Sigmoid colon (tissue), 4 donors: ENCODE data around the gene SNX24.

ENCODE experiments used
- CTCF ChIP-seq, 4 experiments: fragments of 450-650 bp in 3 of 4; fragments of 200-600 bp in 1 of 4; IDR thresholded peaks; one replicate each; pipeline ENCODE4 v1.5.1; 2016 to 2019; ENCODE audit warnings: antibody characterized with exemption in 4 of 4, mild to moderate bottlenecking in 3 of 4, moderate library complexity in 2 of 4
- EP300 ChIP-seq, 4 donors: sonication (generic); formaldehyde crosslinking; IDR thresholded peaks; one replicate each; pipeline ENCODE4 v1.6.1; 2017; ENCODE audit warnings: antibody characterized with exemption in 4 of 4
- POLR2A ChIP-seq, 2 donors: fragments of 450-650 bp; IDR thresholded peaks; one replicate each; pipeline ENCODE4 v1.6.1; 2016; ENCODE audit warnings: antibody characterized with exemption in 2 of 2, mild to moderate bottlenecking in 2 of 2, moderate library complexity in 2 of 2
- POLR2AphosphoS5 ChIP-seq, 4 donors: sonication (generic); formaldehyde crosslinking; IDR thresholded peaks; one replicate each; pipeline ENCODE4 v1.6.1; 2017; ENCODE audit warnings: antibody characterized with exemption in 4 of 4

DNA sequence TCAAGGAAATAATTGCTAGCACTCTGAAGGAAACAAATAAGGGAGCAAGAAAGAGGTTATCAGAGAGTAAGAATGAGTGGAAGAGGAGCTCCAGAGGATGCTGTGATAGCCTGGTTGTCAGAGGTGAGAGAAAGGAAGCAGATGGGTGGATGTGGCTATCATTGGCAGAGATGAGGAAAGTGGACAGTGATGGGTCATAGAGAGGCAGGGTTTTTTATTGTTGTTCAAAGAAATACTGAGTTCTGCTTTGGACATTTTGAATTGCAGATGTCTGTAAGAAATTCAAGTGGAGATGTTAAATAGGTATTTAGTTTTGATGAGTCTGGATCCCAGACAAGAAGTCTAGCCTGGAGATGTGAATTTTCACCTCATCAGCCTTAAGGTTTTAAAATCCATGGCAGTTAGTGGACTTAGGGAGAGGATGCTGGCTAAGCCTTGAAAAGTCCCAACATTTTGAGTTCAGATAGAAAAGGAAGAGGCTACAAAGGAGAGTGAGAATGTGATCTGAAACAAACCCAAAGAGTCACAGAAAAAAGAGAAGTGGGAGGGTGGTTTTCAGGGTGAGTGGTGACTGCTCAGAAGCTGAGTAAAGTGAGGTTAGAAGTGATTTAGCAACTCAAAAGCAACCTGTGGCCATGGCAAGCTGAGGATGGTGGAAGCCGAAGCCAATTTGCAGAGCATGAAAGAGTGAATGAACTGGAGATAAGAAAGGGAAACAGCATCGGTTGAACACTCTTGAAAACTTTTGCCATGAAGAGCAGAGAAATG lies 140.7 kb downstream of the SNX24 start:
- TF ChIP-seq CTCF (IDR thresholded peaks at IDR 0.05) = no peak
- no peak for TF ChIP-seq EP300 (IDR thresholded peaks at IDR 0.05)
- no peak for TF ChIP-seq POLR2AphosphoS5 (IDR thresholded peaks at IDR 0.05)
- no peak for TF ChIP-seq POLR2A (IDR thresholded peaks at IDR 0.05)
